Measurements from ENCODE around the gene PEX14. TPM values are rescaled to one million over a fixed set of nuclear protein-coding genes. Genes with fewer than 3 reads are reported as not detected.
"Not testable (repeated sequence)": the region's sequence is repeated elsewhere in the genome, so short reads cannot be mapped to it uniquely, and the experiment has no call there.

The PEX14 gene
- total RNA-seq, 2 donors from 2014 or later = 19.7 to 21.5 TPM

DNA sequence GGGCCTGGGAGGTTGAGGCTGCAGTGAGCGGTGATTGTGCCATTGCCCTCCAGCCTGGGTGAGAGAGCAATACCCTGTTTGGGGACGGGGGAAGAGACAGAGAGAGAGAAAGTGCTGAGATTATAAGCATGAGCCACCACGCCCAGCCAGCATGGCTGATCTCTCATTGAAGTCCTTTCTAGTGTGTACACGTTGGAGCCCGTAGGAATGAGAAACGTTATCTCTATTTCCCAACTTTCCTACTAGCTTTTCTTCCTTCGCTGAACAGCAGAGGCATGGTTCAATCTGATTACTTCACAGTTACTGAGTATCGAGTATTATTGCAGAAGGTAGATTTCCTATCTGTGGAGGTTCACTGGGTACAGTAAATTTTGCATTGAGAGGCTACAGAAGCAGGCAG lies 4.5 kb downstream of the PEX14 start:
- ATAC-seq (no peak), DNase-seq (no peak)
- intact Hi-C loops (cut with DNase I, micrococcal nuclease) = no loop called here

DNA sequence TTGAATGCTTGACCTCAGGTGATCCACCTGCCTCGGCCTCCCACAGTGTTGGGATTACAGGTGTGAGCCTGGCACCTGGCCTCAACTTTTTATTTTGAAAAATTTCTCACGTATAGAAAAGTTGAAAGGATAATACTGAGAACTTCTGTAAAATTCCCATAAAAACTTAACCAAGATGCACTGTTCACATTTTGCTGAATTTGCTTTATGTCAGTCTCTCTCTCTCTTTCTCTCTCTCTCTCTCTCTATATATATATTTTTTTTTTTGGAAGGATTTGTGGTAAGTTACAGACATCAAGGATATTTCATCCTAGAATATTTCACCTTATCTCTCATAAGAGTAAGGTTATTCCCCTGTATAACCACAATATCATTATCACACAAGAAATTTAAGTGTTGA lies 5.9 kb downstream of the PEX14 start:
- DNase-seq = no peak
- no peak for ATAC-seq
- intact Hi-C loops (cut with DNase I, micrococcal nuclease) = no loop called here

DNA sequence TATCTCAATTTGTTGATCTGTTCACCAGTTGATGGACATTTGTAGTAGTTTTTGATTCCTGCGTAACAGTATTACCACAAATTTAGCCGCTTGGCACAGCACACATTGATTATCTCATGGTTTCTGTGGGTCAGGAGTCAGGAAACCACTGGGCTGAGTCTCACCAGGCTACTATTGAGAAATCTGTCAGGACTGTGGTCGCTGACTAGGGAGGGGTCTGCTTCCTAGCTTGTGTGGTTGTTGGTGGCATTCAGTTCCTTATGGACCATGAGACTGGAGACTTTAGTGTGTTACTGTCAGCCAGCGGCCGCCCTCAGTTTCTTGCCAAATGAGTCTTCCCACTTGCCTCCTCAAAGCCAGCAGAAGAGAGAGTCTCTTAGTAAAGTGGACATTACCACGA lies 9.8 kb downstream of the PEX14 start:
- DNase-seq = no peak
- ATAC-seq = no peak
- intact Hi-C loops (cut with DNase I, micrococcal nuclease) = no loop called here

DNA sequence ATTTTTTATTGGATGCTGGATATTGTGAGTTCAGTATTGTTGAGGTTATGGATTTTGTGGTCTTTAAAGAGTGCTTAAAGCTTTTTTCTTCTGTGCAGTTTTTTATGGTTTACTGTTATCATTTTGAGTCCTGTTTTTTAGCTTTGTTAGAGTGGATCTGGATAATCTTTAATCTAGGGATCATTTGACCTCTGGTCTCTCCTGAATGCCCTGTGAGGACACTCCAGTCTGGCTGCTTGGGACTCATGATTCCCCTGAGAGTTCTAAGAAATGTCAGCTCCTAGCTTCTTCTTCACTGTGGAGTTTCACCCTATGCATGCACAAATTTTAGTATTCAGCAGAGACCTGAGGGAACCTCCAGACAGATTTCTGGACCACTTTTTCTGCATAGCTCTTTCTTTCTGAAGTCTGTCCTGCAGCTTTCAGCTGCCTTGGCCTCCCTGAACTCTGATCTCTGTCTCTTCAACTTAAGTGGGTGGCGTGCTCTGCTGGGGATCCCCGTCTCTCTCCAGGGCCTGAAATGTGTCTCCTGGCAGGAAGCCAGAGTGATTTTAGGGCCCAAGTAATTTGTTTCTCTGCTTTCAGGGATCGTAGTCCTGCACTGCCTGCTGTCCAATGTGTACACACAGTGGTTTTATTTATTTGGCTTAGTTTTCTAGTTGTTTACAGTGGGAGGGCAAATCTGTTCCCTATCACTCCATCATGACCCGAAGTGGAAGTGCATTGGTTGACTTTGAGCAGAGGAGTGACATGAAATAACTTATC lies 14.7 kb downstream of the PEX14 start:
- intact Hi-C loops (cut with DNase I, micrococcal nuclease) = loop anchor here in 1 of 2 donors (10.0 kb wide), 2 partner anchors 55 to 115 kb away; partner anchors contain the start of gene CENPS
- DNase-seq (no peak), ATAC-seq (peak; percentile 67)

- intact Hi-C loops (cut with DNase I, micrococcal nuclease) = loop anchor here in 1 of 2 donors (10.0 kb wide), 2 partner anchors 56 to 116 kb away; partner anchors contain the start of gene CENPS
- DNase-seq = no peak
- no peak for ATAC-seq
Measured at GRCh38 chr1:10490286-10490970, 15.7 kb downstream of the PEX14 start.

- intact Hi-C loops (cut with DNase I, micrococcal nuclease) = loop anchor here in 1 of 2 donors (10.0 kb wide), 2 partner anchors 60 to 120 kb away; partner anchors contain the start of gene CENPS
Measured at GRCh38 chr1:10494418-10494753, 19.6 kb downstream of the PEX14 start.

DNA sequence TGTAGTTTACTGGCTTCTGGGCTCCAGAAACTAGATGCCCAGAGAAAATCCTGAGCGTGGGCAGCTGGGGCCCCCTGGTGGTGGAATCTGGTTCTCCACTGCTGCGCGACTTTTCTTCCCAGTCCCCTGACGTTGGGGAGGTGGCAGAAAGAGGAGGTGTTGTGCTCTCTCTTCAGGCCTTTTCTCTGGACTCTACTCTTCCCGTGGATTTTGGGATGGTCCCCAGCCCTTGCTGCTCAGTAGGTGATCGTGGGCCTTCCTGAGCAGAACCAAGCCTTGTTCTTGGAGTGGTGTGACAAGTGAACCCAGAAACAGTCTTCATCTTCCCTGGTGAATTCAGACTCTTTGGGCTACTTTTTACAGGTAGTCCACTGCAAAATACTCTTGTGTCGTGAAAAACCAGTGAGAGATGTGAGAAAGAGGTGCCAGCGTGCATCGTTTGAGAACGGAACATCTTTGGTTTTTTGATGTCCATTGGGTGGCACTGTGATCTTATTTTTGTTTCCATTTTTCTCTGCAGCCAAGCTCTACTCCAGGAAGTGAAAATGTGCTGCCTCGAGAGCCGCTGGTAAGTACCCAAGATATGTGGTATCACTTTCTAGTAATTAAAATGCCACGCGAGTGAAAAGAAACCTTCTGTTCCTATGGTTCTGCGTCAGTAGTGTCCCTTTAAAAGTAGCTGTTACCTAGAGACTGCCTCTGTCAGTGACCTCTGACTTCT lies 20.2 kb downstream of the PEX14 start:
- DNase-seq (peak; percentile 55 to 87), ATAC-seq (peak; percentile 90)
- intact Hi-C loops (cut with DNase I, micrococcal nuclease) = loop anchor here in 1 of 2 donors (10.0 kb wide), 2 partner anchors 60 to 120 kb away; partner anchors contain the start of gene CENPS

More at GRCh38 chr1:10494418-10494753, 19.6 kb downstream of the PEX14 start:
- no peak for ATAC-seq
- no peak for DNase-seq

- DNase-seq (no peak), ATAC-seq (no peak)
- intact Hi-C loops (cut with DNase I, micrococcal nuclease) = loop anchor here in 1 of 2 donors (10.0 kb wide), 2 partner anchors 61 to 121 kb away; partner anchors contain the start of gene CENPS
Measured at GRCh38 chr1:10495475-10495817, 20.7 kb downstream of the PEX14 start.

DNA sequence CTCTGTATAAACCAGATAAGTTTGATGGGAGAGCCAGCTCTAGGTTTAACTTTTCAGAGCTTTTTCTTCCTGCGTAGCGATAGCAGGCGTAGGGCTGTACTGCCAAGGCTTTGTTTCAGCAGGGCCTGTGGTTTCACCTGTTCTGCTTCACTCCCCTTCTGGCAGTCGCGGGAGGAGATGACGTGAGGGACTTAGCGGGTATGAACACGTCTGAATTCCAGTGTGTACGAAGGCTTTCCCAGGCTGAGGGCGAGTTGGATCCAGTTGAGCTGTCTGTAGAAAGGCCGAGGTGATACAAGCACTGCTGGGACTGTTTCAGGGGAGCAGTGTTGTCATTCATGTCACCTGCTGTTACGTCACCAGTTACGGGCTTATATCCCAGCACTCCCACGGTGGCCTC lies 21.2 kb downstream of the PEX14 start:
- intact Hi-C loops (cut with DNase I, micrococcal nuclease) = loop anchor here in 1 of 2 donors (10.0 kb wide), 2 partner anchors 61 to 121 kb away; partner anchors contain the start of gene CENPS
- ATAC-seq (no peak), DNase-seq (no peak)

DNA sequence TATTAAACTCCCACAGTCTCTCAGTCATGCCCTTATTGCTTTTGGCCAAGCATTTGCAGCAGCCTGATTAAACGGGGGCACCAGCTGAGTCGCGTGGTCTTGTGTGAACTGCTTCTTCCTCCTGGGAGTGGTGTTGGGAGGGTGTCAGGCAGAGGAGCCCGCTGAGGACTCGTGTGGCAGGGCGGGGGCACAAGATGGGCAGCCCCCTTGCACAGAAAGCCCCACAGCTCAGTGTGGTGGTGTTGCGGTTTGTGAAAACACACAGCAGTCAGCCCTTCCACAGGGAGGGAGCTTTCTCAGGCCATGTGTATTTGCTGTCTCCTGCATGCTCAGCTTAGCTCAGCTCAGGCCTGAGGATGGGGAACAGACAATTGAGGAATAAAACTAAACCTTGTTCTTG lies 22.4 kb downstream of the PEX14 start:
- ATAC-seq = no peak
- DNase-seq = no peak
- intact Hi-C loops (cut with DNase I, micrococcal nuclease) = loop anchor here in 1 of 2 donors (10.0 kb wide), 2 partner anchors 62 to 122 kb away; partner anchors contain the start of gene CENPS

- intact Hi-C loops (cut with DNase I, micrococcal nuclease) = loop anchor here in 1 of 2 donors (10.0 kb wide), 2 partner anchors 63 to 123 kb away; partner anchors contain the start of gene CENPS
- DNase-seq = no peak
- ATAC-seq = no peak
Measured at GRCh38 chr1:10498231-10498630, 23.5 kb downstream of the PEX14 start.

GRCh38 chr1:10502206-10502605 lies 27.5 kb downstream of the PEX14 start:
- DNase-seq (no peak), ATAC-seq (peak; percentile 85)
- intact Hi-C loops (cut with DNase I, micrococcal nuclease) = no loop called here

- DNase-seq (no peak), ATAC-seq (peak; percentile 38)
- intact Hi-C loops (cut with DNase I, micrococcal nuclease) = no loop called here
Measured at GRCh38 chr1:10504249-10504648, 29.5 kb downstream of the PEX14 start.

GRCh38 chr1:10506046-10506676 lies 31.4 kb downstream of the PEX14 start:
- ATAC-seq; DNase-seq; intact Hi-C loops (cut with DNase I, micrococcal nuclease): not testable (repeated sequence)

GRCh38 chr1:10506677-10507047 lies 31.9 kb downstream of the PEX14 start:
- no peak for DNase-seq
- ATAC-seq = peak; percentile 47
- intact Hi-C loops (cut with DNase I, micrococcal nuclease) = no loop called here

DNA sequence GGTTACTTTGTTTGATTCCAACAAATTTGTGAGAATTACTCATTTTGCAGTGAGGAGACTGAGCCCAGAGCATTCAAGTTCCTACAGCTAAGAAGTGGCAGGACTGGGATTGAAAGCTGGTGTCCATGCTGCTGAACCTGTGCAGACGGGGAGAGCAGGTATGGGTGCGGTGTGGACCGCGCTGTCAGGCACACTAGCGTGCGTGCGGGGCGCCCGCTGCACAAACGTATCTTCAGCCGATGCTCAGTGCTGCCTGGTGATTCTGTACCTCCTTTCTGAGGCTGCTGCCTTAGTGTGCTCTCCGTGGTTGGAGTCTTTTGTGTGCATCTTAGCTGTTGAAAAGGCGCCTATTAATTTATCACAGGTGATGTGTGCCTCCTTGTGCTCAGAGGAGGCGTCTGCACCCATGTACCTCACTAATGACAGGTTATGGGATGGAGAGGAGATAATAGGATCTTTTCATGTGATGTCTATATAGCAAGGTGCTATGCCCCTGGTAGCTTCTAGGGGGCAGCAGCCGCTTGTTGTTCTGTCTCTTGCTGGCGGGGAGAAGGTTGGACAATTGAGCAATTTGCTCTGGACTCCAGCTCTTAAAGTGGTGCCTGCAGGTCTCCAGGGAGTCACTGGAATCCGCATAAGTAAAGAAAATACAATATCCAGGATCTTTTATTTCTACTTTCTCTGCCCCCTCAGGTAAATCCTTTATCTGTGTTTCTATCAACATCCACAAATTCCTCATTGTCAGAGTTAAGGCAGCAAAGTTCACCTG lies 32.5 kb downstream of the PEX14 start:
- ATAC-seq (peak; percentile 76), DNase-seq (peak; percentile 46 to 54)
- intact Hi-C loops (cut with DNase I, micrococcal nuclease) = no loop called here

- intact Hi-C loops (cut with DNase I, micrococcal nuclease) = no loop called here
- no peak for ATAC-seq
Measured at GRCh38 chr1:10508511-10508951, 33.8 kb downstream of the PEX14 start.

More at GRCh38 chr1:10508511-10508951, 33.8 kb downstream of the PEX14 start:
- no peak for DNase-seq

All from left colon (tissue), 2 donors.